Measurements from ENCODE around the gene ITIH2.
"Not testable (repeated sequence)": the region's sequence is repeated elsewhere in the genome, so short reads cannot be mapped to it uniquely, and the experiment has no call there.

The ITIH2 gene

GRCh38 chr10:7748637-7749036 is 45.5 kb downstream of the ITIH2 start:
- not testable (repeated sequence) for H3K27ac ChIP-seq (replicated peaks; ENCODE audit: low read length); H3K18ac ChIP-seq (ENCODE audit: low read length); H2AK5ac ChIP-seq (ENCODE audit: low read depth, low read length); H4K8ac ChIP-seq (ENCODE audit: low read depth, low read length); H4K91ac ChIP-seq (ENCODE audit: low read depth, low read length, poor library complexity); H2AFZ ChIP-seq (ENCODE audit: low read length); H2BK5ac ChIP-seq (ENCODE audit: low read length); H2BK12ac ChIP-seq (ENCODE audit: low read length); H2BK120ac ChIP-seq (ENCODE audit: low read depth, low read length); H3K9me3 ChIP-seq (replicated peaks in 1 of 2; ENCODE audit: control insufficient read depth in 2 of 2, insufficient read depth in 1 of 2, low read depth in 1 of 2, low read length in 2 of 2); H3K4me2 ChIP-seq (ENCODE audit: insufficient read depth, low read length, poor library complexity, severe bottlenecking); H3K27me3 ChIP-seq (ENCODE audit: control insufficient read depth in 3 of 3, insufficient read depth in 3 of 3, low read depth in 1 of 3, low read length in 3 of 3); H3K14ac ChIP-seq (ENCODE audit: low read length); H3K9ac ChIP-seq (ENCODE audit: low read depth, low read length, poor library complexity); H3K4me3 ChIP-seq (ENCODE audit: low read length in 2 of 2); H3K4ac ChIP-seq (ENCODE audit: low read length); H3K23ac ChIP-seq (ENCODE audit: low read depth, low read length, poor library complexity); H2BK15ac ChIP-seq (ENCODE audit: low read length); DNase-seq (ENCODE audit: low spot score); H3K79me1 ChIP-seq (ENCODE audit: low read depth, low read length); H3K4me1 ChIP-seq (ENCODE audit: control insufficient read depth in 2 of 2, insufficient read depth in 1 of 2, low read depth in 1 of 2, low read length in 2 of 2)
- WGBS, 2 donors (ENCODE audit: extremely low coverage in 2 of 2, insufficient read length in 2 of 2, insufficient replicate concordance in 1 of 2) = no CpG with 5 or more reads among the region's 7 CpGs
- peaks cover 7 to 29% of the 10 kb centered on the region in 2 donors for H3K36me3 ChIP-seq (replicated peaks in 1 of 2; ENCODE audit: control insufficient read depth in 2 of 2, insufficient read depth in 2 of 2, low read length in 2 of 2)

GRCh38 chr10:7750222-7750621 is 47.1 kb downstream of the ITIH2 start:
- no peaks in the 10 kb centered on the region for H3K27me3 ChIP-seq (ENCODE audit: control insufficient read depth in 3 of 3, insufficient read depth in 3 of 3, low read depth in 1 of 3, low read length in 3 of 3)
- peaks cover 1 to 4% of the 10 kb centered on the region in 2 donors for H3K9me3 ChIP-seq (replicated peaks in 1 of 2; ENCODE audit: control insufficient read depth in 2 of 2, insufficient read depth in 1 of 2, low read depth in 1 of 2, low read length in 2 of 2)
- WGBS, 2 donors (ENCODE audit: extremely low coverage in 2 of 2, insufficient read length in 2 of 2, insufficient replicate concordance in 1 of 2) = no CpG with 5 or more reads among the region's 5 CpGs
- no peak overlapping the region for H3K23ac ChIP-seq (ENCODE audit: low read depth, low read length, poor library complexity)
- H3K79me1 ChIP-seq (ENCODE audit: low read depth, low read length) = peaks cover 2% of the 10 kb centered on the region
- no peak overlapping the region for H3K14ac ChIP-seq (ENCODE audit: low read length)
- H3K18ac ChIP-seq (ENCODE audit: low read length) = no peak overlapping the region
- H2BK5ac ChIP-seq (ENCODE audit: low read length) = no peak overlapping the region
- no peak overlapping the region for H2BK15ac ChIP-seq (ENCODE audit: low read length)
- H3K4me1 ChIP-seq (ENCODE audit: control insufficient read depth in 2 of 2, insufficient read depth in 1 of 2, low read depth in 1 of 2, low read length in 2 of 2) = no peaks in the 10 kb centered on the region
- H3K4ac ChIP-seq (ENCODE audit: low read length) = no peak overlapping the region
- H2BK120ac ChIP-seq (ENCODE audit: low read depth, low read length) = no peak overlapping the region
- no peak overlapping the region for H3K4me3 ChIP-seq (ENCODE audit: low read length in 2 of 2)
- no peak overlapping the region for H2BK12ac ChIP-seq (ENCODE audit: low read length)
- no peak overlapping the region for H3K27ac ChIP-seq (replicated peaks; ENCODE audit: low read length)
- H2AK5ac ChIP-seq (ENCODE audit: low read depth, low read length) = no peak overlapping the region
- H3K9ac ChIP-seq (ENCODE audit: low read depth, low read length, poor library complexity) = no peak overlapping the region
- H4K91ac ChIP-seq (ENCODE audit: low read depth, low read length, poor library complexity) = no peak overlapping the region
- no peak overlapping the region for H2AFZ ChIP-seq (ENCODE audit: low read length)
- H3K4me2 ChIP-seq (ENCODE audit: insufficient read depth, low read length, poor library complexity, severe bottlenecking) = no peak overlapping the region
- peaks cover 11 to 44% of the 10 kb centered on the region in 2 donors for H3K36me3 ChIP-seq (replicated peaks in 1 of 2; ENCODE audit: control insufficient read depth in 2 of 2, insufficient read depth in 2 of 2, low read length in 2 of 2)
- no peak for DNase-seq (ENCODE audit: low spot score)
- H4K8ac ChIP-seq (ENCODE audit: low read depth, low read length) = no peak overlapping the region

- no peak overlapping the region for H3K4me3 ChIP-seq (ENCODE audit: low read length in 2 of 2)
- H2AFZ ChIP-seq (ENCODE audit: low read length) = no peak overlapping the region
- peaks cover 1 to 7% of the 10 kb centered on the region in 2 donors for H3K9me3 ChIP-seq (replicated peaks in 1 of 2; ENCODE audit: control insufficient read depth in 2 of 2, insufficient read depth in 1 of 2, low read depth in 1 of 2, low read length in 2 of 2)
- H3K79me1 ChIP-seq (ENCODE audit: low read depth, low read length) = peaks cover 2% of the 10 kb centered on the region
- no peak overlapping the region for H3K27ac ChIP-seq (replicated peaks; ENCODE audit: low read length)
- no peak overlapping the region for H3K14ac ChIP-seq (ENCODE audit: low read length)
- no peak overlapping the region for H3K4me2 ChIP-seq (ENCODE audit: insufficient read depth, low read length, poor library complexity, severe bottlenecking)
- DNase-seq (ENCODE audit: low spot score) = no peak
- no peak overlapping the region for H3K9ac ChIP-seq (ENCODE audit: low read depth, low read length, poor library complexity)
- no peak overlapping the region for H3K18ac ChIP-seq (ENCODE audit: low read length)
- no peak overlapping the region for H2BK12ac ChIP-seq (ENCODE audit: low read length)
- H3K4ac ChIP-seq (ENCODE audit: low read length) = no peak overlapping the region
- H4K91ac ChIP-seq (ENCODE audit: low read depth, low read length, poor library complexity) = no peak overlapping the region
- H3K36me3 ChIP-seq (replicated peaks in 1 of 2; ENCODE audit: control insufficient read depth in 2 of 2, insufficient read depth in 2 of 2, low read length in 2 of 2) = peaks cover 14 to 63% of the 10 kb centered on the region in 2 donors
- no peak overlapping the region for H4K8ac ChIP-seq (ENCODE audit: low read depth, low read length)
- H3K4me1 ChIP-seq (ENCODE audit: control insufficient read depth in 2 of 2, insufficient read depth in 1 of 2, low read depth in 1 of 2, low read length in 2 of 2) = no peaks in the 10 kb centered on the region
- no peak overlapping the region for H2AK5ac ChIP-seq (ENCODE audit: low read depth, low read length)
- H2BK5ac ChIP-seq (ENCODE audit: low read length) = no peak overlapping the region
- no peak overlapping the region for H3K23ac ChIP-seq (ENCODE audit: low read depth, low read length, poor library complexity)
- H2BK120ac ChIP-seq (ENCODE audit: low read depth, low read length) = no peak overlapping the region
- no CpG with 5 or more reads among the region's 6 CpGs for WGBS, 2 donors (ENCODE audit: extremely low coverage in 2 of 2, insufficient read length in 2 of 2, insufficient replicate concordance in 1 of 2)
- H3K27me3 ChIP-seq (ENCODE audit: control insufficient read depth in 3 of 3, insufficient read depth in 3 of 3, low read depth in 1 of 3, low read length in 3 of 3) = no peaks in the 10 kb centered on the region
- H2BK15ac ChIP-seq (ENCODE audit: low read length) = no peak overlapping the region
These were observed 49.1 kb downstream of the ITIH2 start for GRCh38 chr10:7752251-7752650.

DNA sequence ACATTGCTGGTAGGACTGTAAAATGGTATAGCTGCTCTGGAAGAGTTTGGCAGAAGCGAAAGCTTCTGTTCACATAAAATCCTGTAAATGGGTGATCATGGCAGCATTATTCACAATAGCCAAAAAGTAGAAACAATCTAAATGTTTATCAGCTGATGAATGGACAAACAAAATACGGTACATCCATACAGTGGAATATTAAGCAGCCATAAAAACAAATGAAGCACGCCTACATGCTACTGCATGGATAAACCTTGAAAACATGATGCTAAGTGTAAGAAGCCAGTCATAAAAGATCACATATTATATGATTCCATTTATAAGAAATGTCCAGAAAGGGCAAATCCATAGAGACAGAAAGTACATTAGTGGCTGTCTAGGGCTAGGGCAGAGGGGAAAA is 52.0 kb downstream of the ITIH2 start:
- Histone ChIP-seq H2AFZ (ENCODE audit: low read length) (no peak overlapping the region), H2BK5ac (ENCODE audit: low read length) (no peak overlapping the region), H2BK15ac (ENCODE audit: low read length) (no peak overlapping the region), H2AK5ac (ENCODE audit: low read depth, low read length) (no peak overlapping the region), H3K27ac (replicated peaks; ENCODE audit: low read length) (no peak overlapping the region), H2BK12ac (ENCODE audit: low read length) (no peak overlapping the region), H3K4ac (ENCODE audit: low read length) (no peak overlapping the region), H3K9me3 (replicated peaks in 1 of 2; ENCODE audit: control insufficient read depth in 2 of 2, insufficient read depth in 1 of 2, low read depth in 1 of 2, low read length in 2 of 2) (peaks cover 1 to 7% of the 10 kb centered on the region in 2 donors), H3K27me3 (ENCODE audit: control insufficient read depth in 3 of 3, insufficient read depth in 3 of 3, low read depth in 1 of 3, low read length in 3 of 3) (no peaks in the 10 kb centered on the region), H4K8ac (ENCODE audit: low read depth, low read length) (no peak overlapping the region), H3K36me3 (replicated peaks in 1 of 2; ENCODE audit: control insufficient read depth in 2 of 2, insufficient read depth in 2 of 2, low read length in 2 of 2) (peaks cover 17 to 91% of the 10 kb centered on the region in 2 donors), H3K4me1 (ENCODE audit: control insufficient read depth in 2 of 2, insufficient read depth in 1 of 2, low read depth in 1 of 2, low read length in 2 of 2) (no peaks in the 10 kb centered on the region), H3K79me1 (ENCODE audit: low read depth, low read length) (peaks cover 2% of the 10 kb centered on the region), H3K18ac (ENCODE audit: low read length) (no peak overlapping the region), H4K91ac (ENCODE audit: low read depth, low read length, poor library complexity) (no peak overlapping the region), H3K4me2 (ENCODE audit: insufficient read depth, low read length, poor library complexity, severe bottlenecking) (no peak overlapping the region), H3K4me3 (ENCODE audit: low read length in 2 of 2) (no peak overlapping the region), H3K14ac (ENCODE audit: low read length) (no peak overlapping the region), H2BK120ac (ENCODE audit: low read depth, low read length) (no peak overlapping the region), H3K9ac (ENCODE audit: low read depth, low read length, poor library complexity) (no peak overlapping the region), H3K23ac (ENCODE audit: low read depth, low read length, poor library complexity) (no peak overlapping the region)
- DNase-seq (ENCODE audit: low spot score) = no peak
- no CpG with 5 or more reads among the region's 3 CpGs for WGBS, 2 donors (ENCODE audit: extremely low coverage in 2 of 2, insufficient read length in 2 of 2, insufficient replicate concordance in 1 of 2)
